Kidney epithelial cell (primary cell): ENCODE measurements around the gene ACOT7. TPM values are rescaled to one million over a fixed set of nuclear protein-coding genes. Genes with fewer than 3 reads are reported as not detected.

Experiments used
- DNase-seq: peaks from one replicate; pipeline ENCODE4 v3.0.0-alpha.2; 2010; ENCODE audit warnings: low read depth
- H3K27me3 ChIP-seq: 2 replicates; pipeline ENCODE4 v1.6.0; 2011; ENCODE audit warnings: low read length; ENCODE audit not compliant: control insufficient read depth, insufficient read depth
- H3K36me3 ChIP-seq: 2 replicates; pipeline ENCODE4 v1.5.1; 2011; ENCODE audit warnings: low read length; ENCODE audit not compliant: control insufficient read depth, insufficient read depth
- H3K4me3 ChIP-seq: 2 replicates; pipeline ENCODE4 v1.5.1; 2011; ENCODE audit warnings: low read depth, mild to moderate bottlenecking, control low read depth, low read length
- total RNA-seq: library from RNA; depleted of rRNA; stranded (reverse); fragments of >200 nt; gene quantifications from 2 replicates; pipeline ENCODE4 v1.2.3, GENCODE V29; 2015
- TF ChIP-seq, protein P1 (sequence below): IDR thresholded peaks from 2 replicates; pipeline ENCODE4 v1.5.1; 2011; ENCODE audit warnings: mild to moderate bottlenecking, moderate library complexity, low read length, control low read depth, inconsistent platforms; ENCODE audit not compliant: insufficient read depth, poor library complexity, severe bottlenecking

The ACOT7 gene
- total RNA-seq, 1 donor from 2014 or later, result 79.8 TPM

DNA sequence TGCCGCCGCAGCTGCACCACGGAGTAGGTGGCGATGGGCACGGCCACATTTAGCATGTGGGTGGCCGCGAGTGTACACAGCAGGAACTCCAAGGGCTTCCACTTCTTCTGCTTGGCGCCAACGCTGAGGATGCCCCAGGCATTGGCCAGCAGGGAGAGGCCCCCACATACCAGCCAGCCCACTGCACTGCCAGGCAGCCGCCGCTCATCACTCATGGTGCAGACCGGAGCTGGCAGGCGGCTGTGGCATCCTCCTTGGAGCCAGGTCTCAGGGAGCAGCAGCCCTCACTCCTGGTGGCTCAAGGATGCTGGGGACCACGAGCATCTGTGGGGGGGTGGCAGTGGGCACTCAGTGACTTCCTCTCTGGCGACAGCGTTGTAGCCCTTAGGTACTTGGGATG lies 138.9 kb downstream of the ACOT7 start:
- peaks cover 22% of the 10 kb centered on the region for H3K27me3 ChIP-seq
- TF ChIP-seq, protein P1, sequence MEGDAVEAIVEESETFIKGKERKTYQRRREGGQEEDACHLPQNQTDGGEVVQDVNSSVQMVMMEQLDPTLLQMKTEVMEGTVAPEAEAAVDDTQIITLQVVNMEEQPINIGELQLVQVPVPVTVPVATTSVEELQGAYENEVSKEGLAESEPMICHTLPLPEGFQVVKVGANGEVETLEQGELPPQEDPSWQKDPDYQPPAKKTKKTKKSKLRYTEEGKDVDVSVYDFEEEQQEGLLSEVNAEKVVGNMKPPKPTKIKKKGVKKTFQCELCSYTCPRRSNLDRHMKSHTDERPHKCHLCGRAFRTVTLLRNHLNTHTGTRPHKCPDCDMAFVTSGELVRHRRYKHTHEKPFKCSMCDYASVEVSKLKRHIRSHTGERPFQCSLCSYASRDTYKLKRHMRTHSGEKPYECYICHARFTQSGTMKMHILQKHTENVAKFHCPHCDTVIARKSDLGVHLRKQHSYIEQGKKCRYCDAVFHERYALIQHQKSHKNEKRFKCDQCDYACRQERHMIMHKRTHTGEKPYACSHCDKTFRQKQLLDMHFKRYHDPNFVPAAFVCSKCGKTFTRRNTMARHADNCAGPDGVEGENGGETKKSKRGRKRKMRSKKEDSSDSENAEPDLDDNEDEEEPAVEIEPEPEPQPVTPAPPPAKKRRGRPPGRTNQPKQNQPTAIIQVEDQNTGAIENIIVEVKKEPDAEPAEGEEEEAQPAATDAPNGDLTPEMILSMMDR, result no peak
- no peak for DNase-seq
- H3K4me3 ChIP-seq, result no peak overlapping the region
- H3K36me3 ChIP-seq, result no peaks in the 10 kb centered on the region

DNA sequence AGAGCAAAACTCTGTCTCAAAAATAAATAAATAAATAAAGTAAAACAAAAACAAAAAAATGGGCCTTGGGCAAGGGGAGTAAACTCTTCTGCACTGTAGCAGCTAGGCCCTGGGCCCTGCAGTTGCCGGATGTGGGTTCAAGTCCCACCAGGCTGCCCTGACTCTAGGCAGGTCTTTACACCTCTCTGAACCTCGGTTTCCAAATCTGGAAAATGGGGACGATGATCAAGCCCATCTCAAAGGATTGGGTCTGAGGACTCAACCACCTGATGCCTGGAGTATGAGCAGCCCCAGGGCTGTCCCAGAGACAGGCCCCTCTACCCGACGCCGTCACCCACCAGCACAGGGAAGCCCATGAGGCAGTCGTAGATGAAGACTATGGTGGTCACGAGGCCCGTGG lies 140.2 kb downstream of the ACOT7 start:
- DNase-seq, result no peak
- TF ChIP-seq, protein P1, result no peak
- Histone ChIP-seq H3K36me3 (no peaks in the 10 kb centered on the region), H3K27me3 (peaks cover 28% of the 10 kb centered on the region), H3K4me3 (no peak overlapping the region)

DNA sequence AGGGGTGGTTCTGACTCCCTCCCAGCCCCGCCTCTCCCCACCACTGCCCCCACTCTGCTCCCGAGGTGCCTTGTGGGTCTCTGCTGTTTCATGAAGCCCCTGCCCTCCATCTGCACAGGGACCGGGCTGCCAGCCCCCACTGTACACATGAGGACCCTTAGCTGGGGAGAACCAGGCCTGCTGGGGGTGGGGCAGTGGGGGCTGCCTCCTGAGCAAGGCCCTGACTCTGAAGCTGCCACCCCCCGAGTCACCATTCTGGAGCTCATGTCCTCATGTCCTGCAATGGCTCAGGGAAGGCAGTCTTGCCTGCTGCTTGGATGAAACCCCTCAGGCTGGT lies 141.2 kb downstream of the ACOT7 start:
- Histone ChIP-seq H3K4me3 (no peak overlapping the region), H3K36me3 (no peaks in the 10 kb centered on the region), H3K27me3 (peaks cover 36% of the 10 kb centered on the region)
- DNase-seq, result no peak
- TF ChIP-seq, protein P1, result no peak

DNA sequence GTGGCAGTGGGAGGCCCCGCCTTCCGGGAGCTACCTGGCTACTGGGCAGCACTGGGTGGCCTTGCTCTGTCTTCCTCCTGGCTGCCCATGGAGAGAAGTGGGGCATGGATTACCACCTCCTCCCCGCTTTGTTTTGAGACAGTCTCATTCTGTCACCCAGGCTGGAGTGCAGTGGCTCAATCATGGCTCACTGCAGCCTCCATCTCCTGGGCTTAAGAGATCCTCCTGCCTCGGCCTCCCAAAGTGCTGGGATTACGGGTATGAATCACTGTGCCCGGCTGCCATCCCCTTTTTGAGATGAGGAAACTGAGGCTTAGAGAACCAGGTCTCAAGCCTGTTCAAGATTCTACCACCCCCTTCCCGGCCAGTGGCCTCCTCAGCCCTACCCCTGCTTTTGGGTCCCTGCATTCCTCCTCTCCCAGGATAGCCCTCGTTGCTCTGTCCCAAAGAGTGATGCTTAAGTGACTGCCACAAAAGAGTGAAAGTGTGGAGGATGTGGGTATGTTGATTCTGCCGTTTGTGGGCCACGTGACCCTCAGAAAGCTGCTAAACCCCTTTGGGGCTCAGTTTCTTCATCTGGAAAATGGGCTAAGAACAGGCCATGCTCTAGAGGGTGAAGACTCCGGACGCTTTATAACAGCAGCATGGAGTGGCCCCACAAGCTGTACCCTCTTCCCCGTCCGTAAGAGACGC lies 141.7 kb downstream of the ACOT7 start:
- no peaks in the 10 kb centered on the region for H3K36me3 ChIP-seq
- H3K27me3 ChIP-seq, result peaks cover 36% of the 10 kb centered on the region
- no peak for DNase-seq
- H3K4me3 ChIP-seq, result no peak overlapping the region
- TF ChIP-seq, protein P1, result no peak

DNA sequence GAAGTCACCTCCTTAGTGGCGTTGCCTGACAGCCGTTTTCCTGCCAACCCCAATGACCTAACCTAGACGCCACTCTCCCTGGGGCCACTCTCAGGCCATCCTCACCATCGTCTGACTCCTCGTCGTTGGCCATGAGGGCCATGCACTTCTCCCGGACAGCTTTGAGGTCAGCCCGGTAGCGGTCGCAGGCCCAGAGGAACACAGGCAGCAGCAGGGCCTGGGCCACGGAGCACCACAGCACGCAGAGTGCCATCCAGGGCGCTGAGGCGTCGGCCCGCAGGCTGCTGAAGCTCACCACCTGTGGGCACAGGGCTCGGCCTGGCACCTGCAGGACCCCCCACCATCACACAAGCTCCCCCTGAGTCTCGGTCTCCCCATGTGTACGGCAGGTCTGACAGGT lies 142.3 kb downstream of the ACOT7 start:
- TF ChIP-seq, protein P1, result no peak
- H3K27me3 ChIP-seq, result peaks cover 40% of the 10 kb centered on the region

DNA sequence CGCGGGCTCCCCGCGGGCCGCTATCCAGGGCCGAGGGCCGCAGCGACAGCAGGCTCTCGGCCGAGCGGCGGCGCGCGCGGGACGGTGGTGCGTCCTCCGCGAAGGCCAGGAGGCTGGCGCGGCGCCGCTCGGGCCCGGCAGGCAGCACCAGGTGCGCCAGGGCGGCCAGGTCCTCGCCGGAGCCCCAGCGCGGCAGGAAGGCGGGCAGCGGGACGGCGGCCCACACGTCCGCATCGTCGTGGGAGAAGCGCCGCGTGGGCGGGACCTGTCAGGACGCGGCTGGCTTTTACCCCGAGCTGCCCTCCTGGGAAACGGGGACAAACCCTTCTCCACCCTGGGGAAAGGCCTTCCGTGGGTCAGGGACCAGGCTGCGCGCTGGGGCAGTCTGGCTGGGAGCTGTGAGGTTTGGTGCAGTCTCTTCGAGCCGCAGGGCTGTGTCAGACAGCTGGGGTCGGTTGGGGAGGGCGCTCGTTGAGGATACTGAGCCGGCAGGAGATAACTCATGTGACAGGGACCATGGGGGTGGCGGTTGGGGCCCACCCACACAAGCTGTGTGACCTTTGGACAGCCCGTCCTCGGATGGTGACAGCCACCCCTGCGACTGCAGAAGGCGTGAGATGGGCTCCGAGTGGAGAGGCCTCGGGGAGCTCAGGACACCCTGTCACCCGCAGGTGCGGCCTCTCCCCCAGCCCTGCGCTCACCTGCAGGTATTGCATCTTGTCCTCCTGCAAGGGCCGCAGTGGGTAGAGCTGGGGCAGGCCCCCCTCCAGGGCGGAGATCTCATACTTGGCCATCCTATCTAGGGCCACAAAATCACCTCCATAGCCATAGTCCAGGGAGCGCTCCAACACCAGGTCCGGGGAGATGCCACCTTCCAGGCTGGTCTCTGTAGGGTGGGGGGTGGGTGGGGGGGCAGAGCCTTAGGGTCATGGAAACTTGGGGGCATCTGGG lies 143.6 kb downstream of the ACOT7 start:
- TF ChIP-seq, protein P1, result no peak
- H3K4me3 ChIP-seq, result no peak overlapping the region
- H3K27me3 ChIP-seq, result peaks cover 52% of the 10 kb centered on the region
- no peaks in the 10 kb centered on the region for H3K36me3 ChIP-seq
- DNase-seq, result no peak

More for the DNA sequence above, 142.3 kb downstream of the ACOT7 start:
- Histone ChIP-seq H3K4me3 (no peak overlapping the region), H3K36me3 (no peaks in the 10 kb centered on the region)
- no peak for DNase-seq
